OCI-LY1 (cell line): ENCODE measurements around the gene LGALS12.

Experiments used
- CTCF ChIP-seq: fragments of 200-600 bp; sonication (generic), shearing (Covaris generic); IDR thresholded peaks from 2 replicates; pipeline ENCODE4 v1.5.1; 2017; ENCODE audit warnings: mild to moderate bottlenecking, antibody characterized with exemption, low read length, moderate library complexity, mixed read lengths
- EZH2 ChIP-seq: fragments of 200-600 bp; sonication (generic), shearing (Covaris generic); IDR thresholded peaks from 2 replicates; pipeline ENCODE4 v1.8.0; 2017; ENCODE audit warnings: borderline replicate concordance, mixed run types, mild to moderate bottlenecking, antibody characterized with exemption, low read length, moderate library complexity, mixed read lengths

GRCh38 chr11:63462137-63462536 lies 43.7 kb upstream of the LGALS12 start:
- TF ChIP-seq CTCF (no peak), EZH2 (no peak)
